GM18870 (cell line): Measurements from ENCODE around the gene ADGRL4.
A peak's percentile ranks its signal among the peaks of the same experiment; 100 is the strongest.
"Not testable (repeated sequence)": the region's sequence is repeated elsewhere in the genome, so short reads cannot be mapped to it uniquely, and the experiment has no call there.

Experiments
- ATAC-seq: cut with Tn5 transposase; IDR thresholded peaks from one replicate; pipeline ENCODE4 v1.9.1; 2021; ENCODE audit warnings: moderate library complexity; ENCODE audit not compliant: unreplicated experiment

Gene ADGRL4

GRCh38 chr1:79006564-79006963 is at the start of gene ADGRL4:
Gene ADGRL4, minus strand, starts transcription at chr1:79006730. Its CDS starts 76 bp downstream, at chr1:79006654.
- no peak for ATAC-seq

- ATAC-seq: no peak
Observed at GRCh38 chr1:79055856-79056255, 49.3 kb upstream of the ADGRL4 start.

GRCh38 chr1:79052829-79053449 is 46.4 kb upstream of the ADGRL4 start:
- peak; percentile 100 for ATAC-seq

- no peak for ATAC-seq
Observed at GRCh38 chr1:79044974-79045650, 38.6 kb upstream of the ADGRL4 start.

- no peak for ATAC-seq
Observed at GRCh38 chr1:79043506-79043905, 37.0 kb upstream of the ADGRL4 start.

GRCh38 chr1:79042539-79042938 is 36.0 kb upstream of the ADGRL4 start:
- ATAC-seq: no peak

- ATAC-seq: peak; percentile 56
Observed at GRCh38 chr1:79042117-79042516, 35.6 kb upstream of the ADGRL4 start.

- ATAC-seq: no peak
Observed at GRCh38 chr1:79041666-79042065, 35.1 kb upstream of the ADGRL4 start.

GRCh38 chr1:79040424-79041082 is 34.0 kb upstream of the ADGRL4 start:
- peak; percentile 93 for ATAC-seq

GRCh38 chr1:79037085-79037484 is 30.6 kb upstream of the ADGRL4 start:
- no peak for ATAC-seq

- no peak for ATAC-seq
Observed at GRCh38 chr1:79012500-79012899, 6.0 kb upstream of the ADGRL4 start.

- no peak for ATAC-seq
Observed at GRCh38 chr1:79010589-79010988, 4.1 kb upstream of the ADGRL4 start.

- no peak for ATAC-seq
Observed at GRCh38 chr1:79005945-79006344, 585 bp downstream of the ADGRL4 start.

- no peak for ATAC-seq
Observed at GRCh38 chr1:79004916-79005315, 1.6 kb downstream of the ADGRL4 start.

- no peak for ATAC-seq
Observed at GRCh38 chr1:78996791-78997190, 9.7 kb downstream of the ADGRL4 start.

GRCh38 chr1:78987042-78987441 is 19.5 kb downstream of the ADGRL4 start:
- no peak for ATAC-seq

GRCh38 chr1:78980511-78980910 is 26.0 kb downstream of the ADGRL4 start:
- no peak for ATAC-seq

- ATAC-seq: no peak
Observed at GRCh38 chr1:78972723-78973122, 33.8 kb downstream of the ADGRL4 start.

GRCh38 chr1:78967091-78967490 is 39.4 kb downstream of the ADGRL4 start:
- ATAC-seq: not testable (repeated sequence)

- no peak for ATAC-seq
Observed at GRCh38 chr1:78958711-78959110, 47.8 kb downstream of the ADGRL4 start.

GRCh38 chr1:78950826-78951225 is 55.7 kb downstream of the ADGRL4 start:
- ATAC-seq: no peak

- ATAC-seq: no peak
Observed at GRCh38 chr1:78949227-78949626, 57.3 kb downstream of the ADGRL4 start.
